RPMI7951 (cell line): ENCODE results near the gene RPL14. TPM values are rescaled to one million over a fixed set of nuclear protein-coding genes. Genes with fewer than 3 reads are reported as not detected.
"Not testable (repeated sequence)": the region's sequence is repeated elsewhere in the genome, so short reads cannot be mapped to it uniquely, and the experiment has no call there.

Experiments
- DNase-seq: peaks from one replicate; pipeline ENCODE4 v3.0.0-alpha.2; 2012; ENCODE audit warnings: low read depth
- total RNA-seq: library from RNA; depleted of rRNA; stranded (reverse); fragments of >200 nt; shearing (Covaris generic); gene quantifications from 2 replicates; pipeline ENCODE4 v1.2.3, GENCODE V29; 2014

Gene RPL14
- total RNA-seq, 1 experiment from 2014 or later, result 458 TPM

DNA sequence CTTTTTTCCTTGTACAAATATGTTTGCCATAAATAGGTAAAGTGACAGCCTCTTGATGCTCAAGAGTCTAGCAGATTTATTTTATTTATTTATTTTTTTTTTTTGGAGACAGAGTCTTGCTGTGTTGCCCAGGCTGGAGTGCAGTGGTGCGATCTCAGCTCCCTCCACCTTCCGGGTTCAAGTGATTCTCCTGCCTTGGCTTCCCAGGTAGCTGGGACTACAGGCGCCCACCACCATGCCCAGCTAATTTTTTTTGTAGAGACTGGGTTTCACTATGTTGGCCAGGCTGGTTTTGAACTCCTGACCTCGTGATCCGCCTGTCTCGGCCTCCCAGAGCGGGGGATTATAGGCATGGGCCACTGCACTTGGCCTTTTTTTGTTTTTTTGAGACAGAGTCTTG is 5.7 kb downstream of the RPL14 start:
- DNase-seq, result not testable (repeated sequence)

- DNase-seq, result no peak
These were observed 6.4 kb downstream of the RPL14 start for GRCh38 chr3:40463579-40463978.

DNA sequence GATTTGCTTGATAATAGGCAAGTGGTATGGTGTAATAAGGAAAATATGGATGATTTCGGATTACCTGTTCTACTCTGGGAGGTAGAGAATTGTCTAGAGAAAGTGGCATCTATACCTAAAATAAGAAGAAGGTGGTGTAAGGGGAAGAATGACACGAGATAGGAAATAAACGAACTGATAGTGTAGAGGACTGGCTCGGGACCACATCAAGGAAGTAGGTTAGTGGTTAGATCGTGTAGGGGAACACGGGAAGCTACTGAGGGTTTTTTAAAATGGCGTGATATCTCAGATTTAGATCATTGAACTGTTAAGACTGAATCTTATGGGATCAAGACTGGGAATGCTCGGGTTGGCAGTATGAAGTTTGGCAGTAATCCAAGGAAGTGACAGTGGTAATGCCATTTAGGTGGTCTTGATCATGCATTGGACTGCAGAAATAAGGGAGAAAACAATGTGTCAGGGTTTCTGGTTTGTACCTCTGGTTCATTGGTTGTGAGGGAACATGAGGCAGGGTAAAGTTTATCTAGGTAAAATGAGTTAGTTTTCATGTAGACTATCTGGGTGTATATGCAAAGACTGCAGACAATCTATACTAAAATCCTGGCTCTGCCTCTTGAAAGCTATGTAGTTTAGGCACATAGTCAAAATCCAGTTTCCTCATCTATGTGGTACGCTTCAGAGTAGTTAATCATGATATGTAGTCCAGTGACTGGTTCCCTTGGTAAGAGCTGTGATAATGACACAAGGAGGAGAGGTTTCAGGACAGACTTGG is 7.4 kb downstream of the RPL14 start:
- DNase-seq, result no peak

DNA sequence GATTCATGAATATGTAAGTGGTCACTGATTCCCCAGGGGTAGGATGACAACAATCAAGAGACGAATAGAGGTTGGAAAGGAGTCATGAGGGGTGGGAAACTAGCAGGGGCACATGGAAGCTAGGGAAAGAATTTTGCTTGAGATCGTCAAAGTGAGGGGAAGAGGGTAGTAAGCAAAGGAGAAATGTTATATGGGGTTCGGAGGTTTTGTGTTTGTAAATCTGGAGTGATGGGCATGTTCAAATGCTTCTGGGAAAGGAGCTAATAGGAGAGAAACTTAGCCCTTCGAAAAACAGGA is 7.9 kb downstream of the RPL14 start:
- no peak for DNase-seq

- DNase-seq, result no peak
These were observed 8.3 kb downstream of the RPL14 start for GRCh38 chr3:40465456-40465855.

- no peak for DNase-seq
These were observed 10.9 kb downstream of the RPL14 start for GRCh38 chr3:40468018-40468417.

GRCh38 chr3:40470701-40471100 is 13.6 kb downstream of the RPL14 start:
- no peak for DNase-seq

- peak; percentile 80 for DNase-seq
These were observed 19.6 kb downstream of the RPL14 start, which contains the start of gene ZNF619 for GRCh38 chr3:40476478-40477470. TSS of gene ZNF619 (plus strand) at chr3:40477122. CDS start at chr3:40477980, 858 bp downstream.

GRCh38 chr3:40477666-40478065 is 20.5 kb downstream of the RPL14 start:
- no peak for DNase-seq

DNA sequence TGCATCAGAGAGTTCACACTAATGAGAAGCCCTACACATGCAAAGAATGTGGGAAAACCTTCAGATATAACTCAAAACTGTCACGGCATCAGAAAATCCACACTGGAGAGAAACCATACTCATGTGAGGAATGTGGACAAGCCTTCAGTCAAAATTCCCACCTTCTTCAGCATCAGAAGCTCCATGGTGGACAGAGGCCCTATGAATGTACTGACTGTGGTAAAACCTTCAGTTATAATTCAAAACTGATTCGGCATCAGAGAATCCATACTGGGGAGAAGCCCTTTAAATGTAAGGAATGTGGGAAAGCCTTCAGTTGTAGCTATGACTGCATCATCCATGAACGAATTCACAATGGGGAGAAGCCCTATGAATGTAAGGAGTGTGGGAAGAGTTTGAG is 30.0 kb downstream of the RPL14 start:
- no peak for DNase-seq

GRCh38 chr3:40490916-40491315 is 33.8 kb downstream of the RPL14 start:
- DNase-seq, result no peak

- no peak for DNase-seq
These were observed 37.6 kb downstream of the RPL14 start for GRCh38 chr3:40494698-40495097.

GRCh38 chr3:40497288-40497687 is 40.1 kb downstream of the RPL14 start:
- no peak for DNase-seq

- DNase-seq, result no peak
These were observed 42.8 kb downstream of the RPL14 start for GRCh38 chr3:40499952-40500351.

DNA sequence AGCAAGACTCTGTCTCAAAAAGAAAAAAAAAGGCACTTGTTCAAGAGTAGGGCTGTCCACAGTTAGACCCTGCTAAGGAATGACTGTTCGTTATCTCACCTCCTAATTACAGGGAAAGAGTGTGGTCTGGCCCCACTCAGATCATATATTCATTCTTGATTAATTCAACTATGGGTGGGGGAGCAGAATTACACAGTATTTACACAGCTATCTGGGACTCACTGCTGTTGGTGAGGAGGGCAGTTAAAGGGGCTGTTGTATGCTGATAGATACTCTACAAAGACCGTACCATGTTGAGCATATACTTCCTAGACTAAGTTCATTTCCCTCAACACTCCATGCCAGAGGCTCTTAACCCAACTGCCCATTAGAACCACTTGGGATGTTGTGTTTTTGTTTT is 44.9 kb downstream of the RPL14 start:
- no peak for DNase-seq

GRCh38 chr3:40504636-40505430 is 47.7 kb downstream of the RPL14 start:
- DNase-seq, result peak; percentile 92

DNA sequence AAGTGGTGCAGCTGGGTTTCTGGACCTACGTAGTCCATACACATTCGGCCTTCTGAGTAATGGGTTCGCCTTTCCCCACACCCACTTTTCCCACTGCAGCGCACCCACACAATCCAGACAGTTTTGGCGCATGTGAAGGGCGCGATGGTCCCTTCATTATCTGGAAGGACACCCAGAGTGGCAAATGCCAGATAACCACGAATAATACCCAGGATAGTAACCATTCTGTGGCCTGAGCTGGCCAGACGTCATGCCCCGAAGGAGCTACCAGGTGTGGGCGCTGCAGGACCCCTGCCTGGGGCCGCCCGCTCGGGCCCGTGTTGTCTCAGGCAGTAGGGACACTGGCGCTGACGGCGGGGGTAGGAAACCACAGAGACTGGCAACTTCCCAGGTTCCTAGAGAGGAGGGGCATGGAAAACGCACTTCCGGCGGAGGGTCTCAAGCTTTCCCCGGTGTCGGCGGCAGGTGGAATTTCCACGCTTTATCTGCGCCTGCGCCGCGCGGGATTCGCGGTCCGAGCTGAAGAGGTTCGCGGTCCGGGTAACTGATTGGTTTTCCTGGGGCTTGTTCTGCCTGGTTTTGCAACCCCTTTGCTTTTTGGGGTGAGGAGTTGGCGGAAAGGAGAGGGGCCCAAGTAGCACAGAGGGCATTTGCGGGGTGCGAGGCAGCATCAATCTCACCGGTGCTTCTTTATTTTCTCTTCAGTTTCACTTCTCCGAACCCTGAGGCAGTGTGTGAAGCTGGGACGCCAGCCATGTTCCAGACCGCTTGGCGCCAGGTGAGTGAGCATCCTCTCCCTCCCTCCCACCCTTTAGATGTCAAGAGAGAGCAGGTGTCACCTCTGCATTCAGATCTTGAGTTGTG is 48.7 kb downstream of the RPL14 start, which contains the start of gene ZNF620:
Gene ZNF620 (plus strand): TSS at position 441 of the 864 bp plus-strand sequence. CDS start 314 bp downstream, at position 755.
- DNase-seq, result peak; percentile 64

DNA sequence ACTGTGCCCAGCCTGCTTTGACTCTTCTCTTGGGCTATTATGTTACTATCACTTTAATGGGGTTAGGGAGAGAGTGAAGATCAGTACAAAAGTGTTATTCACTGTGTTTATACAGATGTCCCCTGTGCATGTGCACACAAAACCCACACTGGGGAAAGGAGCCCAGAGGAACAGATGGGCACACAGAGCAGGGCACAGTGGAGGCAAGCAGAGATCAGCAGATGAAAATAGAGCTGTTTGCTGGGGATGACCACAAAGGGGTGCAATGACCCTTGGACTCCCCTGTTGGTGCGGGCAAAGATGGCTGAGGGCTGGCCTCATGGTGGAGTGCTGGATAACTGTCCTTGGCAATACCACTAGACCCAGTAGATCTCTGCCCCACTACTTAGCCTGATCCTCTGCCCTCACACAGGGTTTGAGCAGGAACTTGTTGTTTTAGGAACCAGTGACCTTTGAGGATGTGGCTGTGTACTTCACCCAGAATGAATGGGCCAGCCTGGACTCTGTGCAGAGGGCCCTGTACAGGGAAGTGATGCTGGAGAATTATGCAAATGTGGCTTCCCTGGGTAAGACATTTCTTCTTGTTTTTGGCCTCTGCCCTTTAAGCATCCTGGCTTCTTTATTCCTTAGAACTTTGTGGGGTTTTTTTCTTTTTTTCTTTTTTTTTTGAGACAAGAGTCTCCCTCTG is 54.0 kb downstream of the RPL14 start:
- no peak for DNase-seq

DNA sequence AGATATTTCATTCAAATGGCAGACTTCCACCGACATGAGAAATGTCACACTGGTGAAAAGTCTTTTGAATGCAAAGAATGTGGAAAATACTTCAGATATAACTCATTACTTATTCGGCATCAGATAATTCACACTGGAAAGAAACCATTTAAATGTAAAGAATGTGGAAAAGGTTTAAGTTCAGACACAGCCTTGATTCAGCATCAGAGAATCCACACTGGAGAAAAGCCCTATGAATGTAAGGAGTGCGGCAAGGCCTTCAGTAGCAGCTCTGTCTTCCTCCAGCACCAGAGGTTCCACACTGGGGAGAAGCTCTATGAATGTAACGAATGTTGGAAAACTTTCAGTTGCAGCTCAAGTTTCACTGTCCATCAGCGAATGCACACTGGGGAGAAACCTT is 59.1 kb downstream of the RPL14 start:
- DNase-seq, result no peak

DNA sequence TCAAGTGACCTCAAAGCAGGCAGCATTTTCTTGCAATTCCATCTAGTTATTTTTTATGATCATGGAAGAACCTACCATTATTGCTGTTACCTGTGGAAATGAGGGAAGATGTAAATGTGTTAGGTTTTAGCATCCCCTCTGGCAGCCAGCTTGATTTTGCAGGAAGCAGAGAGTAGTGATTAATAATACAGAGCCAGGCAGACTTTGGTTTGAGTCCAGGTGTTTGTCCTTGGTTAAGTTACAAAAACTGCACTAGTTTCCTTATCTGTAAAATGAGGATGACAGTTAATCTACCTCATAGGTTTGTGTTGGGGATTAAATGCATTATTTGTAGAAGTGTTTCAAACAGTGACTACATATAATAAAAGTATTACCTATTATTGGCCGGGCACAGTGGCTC is 60.9 kb downstream of the RPL14 start:
- DNase-seq, result no peak
